BJ (cell line): Measurements from ENCODE around the gene TEKT5. TPM values are rescaled to one million over a fixed set of nuclear protein-coding genes. Genes with fewer than 3 reads are reported as not detected.

ENCODE experiments used
- CTCF ChIA-PET: fragments of 350-600 bp; formaldehyde crosslinking; extraction: SDS; loops from one replicate; lab custom pipeline; 2021; ENCODE audit warnings: antibody characterized with exemption, inconsistent platforms; lab: Yijun Ruan, JAX
- POLR2A ChIA-PET: fragments of 300-600 bp; sonication (Branson Sonifier 250); formaldehyde crosslinking; extraction: SDS; loops from one replicate; lab custom pipeline; 2021; ENCODE audit warnings: antibody characterized with exemption; lab: Charles Lee
- DNase-seq: peaks from one replicate; pipeline ENCODE4 v3.0.0-alpha.2; 2011; ENCODE audit warnings: low read depth
- H3K27me3 ChIP-seq: 2 replicates; pipeline ENCODE4 v1.6.0; 2011; ENCODE audit warnings: low read length; ENCODE audit not compliant: control insufficient read depth, insufficient read depth
- H3K36me3 ChIP-seq: 2 replicates; pipeline ENCODE4 v1.5.1; 2011; ENCODE audit warnings: low read length; ENCODE audit not compliant: control insufficient read depth, insufficient read depth
- H3K4me3 ChIP-seq: 2 replicates; pipeline ENCODE4 v1.5.1; 2011; ENCODE audit warnings: low read depth, mild to moderate bottlenecking, control low read depth, low read length
- polyA plus RNA-seq: library from polyadenylated mRNA; depleted of rRNA; stranded (reverse); fragments of >200 nt; gene quantifications from 2 replicates; pipeline ENCODE4 v1.2.3, GENCODE V29; 2011; rRNA removed
- small RNA-seq: library from RNA; depleted of rRNA; stranded (forward); fragments of <200 nt; gene quantifications from one replicate; pipeline ENCODE3, GENCODE V24; 2012; ENCODE audit warnings: low replicate concordance, low read depth; ENCODE audit not compliant: insufficient read length
- TF ChIP-seq, protein P1 (sequence below): IDR thresholded peaks from 2 replicates; pipeline ENCODE4 v1.5.1; 2011; ENCODE audit warnings: low read depth, mild to moderate bottlenecking, control low read depth, inconsistent platforms, low read length, moderate library complexity; ENCODE audit not compliant: insufficient read depth

Gene TEKT5
- polyA plus RNA-seq, 1 experiment = not detected

DNA sequence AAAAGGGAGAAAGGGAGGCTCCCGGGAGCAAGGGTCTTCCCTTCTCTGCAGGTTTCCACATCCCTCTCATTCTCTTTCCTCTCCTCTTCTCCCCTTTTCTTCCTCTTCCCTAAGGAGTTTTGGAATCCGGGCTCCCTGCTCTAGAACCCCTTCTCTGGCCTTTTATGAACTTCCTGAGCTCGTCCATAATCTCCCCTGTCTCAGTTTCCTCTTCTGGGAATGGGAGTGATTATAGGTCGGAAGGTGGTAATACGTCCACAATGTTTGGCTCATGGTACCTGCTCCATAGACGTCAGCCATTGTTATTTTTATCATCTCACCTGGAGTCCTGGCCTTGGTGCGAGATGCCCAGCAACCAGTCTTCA lies 113.9 kb downstream of the TEKT5 start:
- POLR2A ChIA-PET = no interaction called here
- Histone ChIP-seq H3K36me3 (no peaks in the 10 kb centered on the region), H3K27me3 (no peaks in the 10 kb centered on the region), H3K4me3 (peak overlapping the region; percentile 90)
- TF ChIP-seq, protein P1, sequence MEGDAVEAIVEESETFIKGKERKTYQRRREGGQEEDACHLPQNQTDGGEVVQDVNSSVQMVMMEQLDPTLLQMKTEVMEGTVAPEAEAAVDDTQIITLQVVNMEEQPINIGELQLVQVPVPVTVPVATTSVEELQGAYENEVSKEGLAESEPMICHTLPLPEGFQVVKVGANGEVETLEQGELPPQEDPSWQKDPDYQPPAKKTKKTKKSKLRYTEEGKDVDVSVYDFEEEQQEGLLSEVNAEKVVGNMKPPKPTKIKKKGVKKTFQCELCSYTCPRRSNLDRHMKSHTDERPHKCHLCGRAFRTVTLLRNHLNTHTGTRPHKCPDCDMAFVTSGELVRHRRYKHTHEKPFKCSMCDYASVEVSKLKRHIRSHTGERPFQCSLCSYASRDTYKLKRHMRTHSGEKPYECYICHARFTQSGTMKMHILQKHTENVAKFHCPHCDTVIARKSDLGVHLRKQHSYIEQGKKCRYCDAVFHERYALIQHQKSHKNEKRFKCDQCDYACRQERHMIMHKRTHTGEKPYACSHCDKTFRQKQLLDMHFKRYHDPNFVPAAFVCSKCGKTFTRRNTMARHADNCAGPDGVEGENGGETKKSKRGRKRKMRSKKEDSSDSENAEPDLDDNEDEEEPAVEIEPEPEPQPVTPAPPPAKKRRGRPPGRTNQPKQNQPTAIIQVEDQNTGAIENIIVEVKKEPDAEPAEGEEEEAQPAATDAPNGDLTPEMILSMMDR = no peak
- CTCF ChIA-PET = interaction anchor here (0.8 to 3.0 kb wide), 12 partner anchors 9 to 157 kb away, joined by 3 to 15 read pairs (median 6); no protein-coding TSS in a partner anchor
- DNase-seq = no peak

DNA sequence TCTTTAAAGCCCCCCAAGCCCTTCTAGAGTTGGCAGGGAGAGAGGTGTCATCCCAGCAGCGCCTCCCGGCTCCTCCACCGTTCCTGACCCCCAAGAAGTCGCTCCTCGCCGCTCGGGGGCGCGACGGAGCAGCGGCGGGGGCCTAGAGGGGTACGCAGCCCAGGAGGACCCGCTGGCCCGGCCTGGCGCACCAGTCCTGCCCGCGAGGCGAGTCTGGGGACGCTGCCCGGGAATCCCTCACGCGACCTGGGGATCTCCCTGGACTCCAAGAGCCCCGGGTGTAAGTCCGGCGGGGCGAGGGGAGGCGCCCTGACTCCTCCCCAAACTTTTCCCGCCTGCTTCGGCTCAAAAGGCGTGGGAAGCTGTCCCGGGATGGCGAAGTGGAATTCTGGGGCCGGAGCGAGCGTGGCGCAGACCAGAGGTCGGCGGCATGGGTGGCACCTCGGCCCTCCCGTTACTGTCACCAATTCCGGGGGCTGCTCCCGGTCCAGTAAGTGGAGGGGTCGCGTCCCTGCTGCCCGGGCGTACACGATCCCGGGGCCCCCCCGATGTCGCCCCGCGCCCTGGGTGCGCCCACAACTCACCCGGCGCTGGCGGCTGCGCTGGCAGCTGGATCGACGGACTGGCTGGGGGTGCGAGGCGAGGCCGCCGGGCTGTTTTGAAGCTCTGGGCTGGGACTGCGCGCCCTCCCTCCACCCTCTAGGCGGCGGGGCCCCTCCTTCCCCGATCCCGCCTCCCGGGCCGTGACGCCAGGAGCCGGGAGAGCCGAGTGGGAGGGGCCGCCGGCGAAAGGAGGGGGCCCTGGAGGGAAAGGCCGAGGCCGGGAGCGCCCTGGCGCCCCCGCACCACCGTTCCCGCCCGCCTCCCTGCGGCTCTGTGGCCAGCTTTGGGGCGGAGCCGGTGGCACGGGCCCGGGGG lies 114.5 kb downstream of the TEKT5 start, which contains the start of gene EMP2:
TSS of gene EMP2 (minus strand) at position 634 of the 918 bp plus-strand sequence. CDS start 32,981 bp downstream, outside the sequence.
- H3K4me3 ChIP-seq = peak within 1 kb of the TSS; percentile 90
- POLR2A ChIA-PET = no interaction called here
- CTCF ChIA-PET = interaction anchor here (0.6 to 3.0 kb wide), 21 partner anchors 9 to 157 kb away, joined by 3 to 15 read pairs (median 3); no protein-coding TSS in a partner anchor
- H3K27me3 ChIP-seq = no peaks in the 10 kb centered on the region
- no peak for DNase-seq
- TF ChIP-seq, protein P1 = peak; percentile 76
- no peaks in the 10 kb centered on the region for H3K36me3 ChIP-seq

DNA sequence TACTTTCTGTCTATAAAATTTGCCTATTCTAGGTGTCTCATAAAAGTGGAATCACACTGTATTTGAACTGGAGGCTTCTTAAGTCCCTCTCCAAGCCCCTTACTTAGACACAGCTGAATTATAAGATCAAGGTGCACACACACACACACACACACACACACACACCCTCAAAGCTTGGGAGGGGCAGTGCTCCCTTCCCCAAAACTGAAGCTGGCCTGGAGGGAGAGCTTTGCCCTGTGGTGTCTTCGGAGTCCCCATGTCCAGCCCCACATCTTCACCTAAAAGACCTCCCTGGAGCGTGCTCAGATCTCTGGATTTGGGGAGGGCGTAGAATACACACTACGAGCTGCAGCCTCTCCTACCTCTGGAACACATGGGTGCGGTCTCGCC lies 115.2 kb downstream of the TEKT5 start:
- Histone ChIP-seq H3K4me3 (peak overlapping the region; percentile 90), H3K36me3 (no peaks in the 10 kb centered on the region), H3K27me3 (no peaks in the 10 kb centered on the region)
- TF ChIP-seq, protein P1 = no peak
- DNase-seq = no peak
- CTCF ChIA-PET = interaction anchor here (0.7 to 3.0 kb wide), 18 partner anchors 9 to 111 kb away, joined by 3 to 15 read pairs (median 3); no protein-coding TSS in a partner anchor
- POLR2A ChIA-PET = no interaction called here

DNA sequence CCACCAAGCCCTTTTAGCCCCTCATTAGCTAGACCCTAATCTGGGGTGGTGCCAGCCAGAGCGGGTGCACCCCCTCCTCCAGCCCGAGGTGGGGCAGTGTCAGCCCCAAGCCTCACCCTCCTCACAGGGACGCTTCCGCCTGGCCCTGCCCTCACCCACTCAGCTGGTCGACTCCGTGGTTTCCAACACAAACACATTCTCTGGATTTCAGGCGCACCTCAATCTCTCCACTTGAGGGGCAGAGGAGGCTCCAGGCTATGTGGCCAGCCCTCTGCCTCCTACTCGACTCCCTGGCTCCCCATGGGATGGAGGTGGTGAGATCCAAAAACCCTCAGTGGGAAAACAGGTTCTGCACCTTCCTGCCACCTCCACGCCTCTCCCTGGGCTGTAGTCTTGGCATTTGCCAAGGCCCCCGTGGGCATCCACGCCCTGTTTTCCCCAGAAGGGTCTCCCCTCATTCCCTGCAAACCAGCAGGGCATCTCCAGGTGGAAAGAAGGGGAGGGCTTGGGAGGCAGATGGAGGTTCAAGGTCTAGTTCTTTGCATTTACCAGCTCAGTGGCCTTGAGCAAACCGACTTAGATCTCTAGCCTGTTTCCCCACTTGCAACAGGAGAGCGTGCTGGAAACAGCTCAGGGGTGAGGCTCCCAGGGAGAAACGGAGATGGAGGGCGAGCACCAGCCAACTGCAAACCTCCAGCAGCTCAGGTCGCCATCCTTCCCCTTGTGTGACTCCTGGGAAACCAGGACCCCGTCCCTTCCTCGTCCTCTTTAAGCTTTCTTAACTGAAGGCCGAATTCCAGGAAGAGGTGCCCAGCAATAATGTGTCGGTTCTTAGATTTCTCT lies 116.0 kb downstream of the TEKT5 start:
- Histone ChIP-seq H3K27me3 (no peaks in the 10 kb centered on the region), H3K4me3 (peak overlapping the region; percentile 18), H3K36me3 (no peaks in the 10 kb centered on the region)
- DNase-seq = no peak
- TF ChIP-seq, protein P1 = no peak
- ChIA-PET POLR2A (no interaction called here), CTCF (interaction anchor here (0.7 to 3.0 kb wide), 14 partner anchors 8 to 112 kb away, joined by 3 to 15 read pairs (median 3); no protein-coding TSS in a partner anchor)

Small RNA genes within 50 kb of the gene (small RNA-seq; reads per million reads assigned to genes)
- gene MTND4LP24 = not detected
- gene MTND6P33 = not detected

Other genes starting within 250 kb of the TEKT5 start
- 44.6 and 57.8 TPM in 2 replicates for gene EMP2, start 114.3 kb downstream of the TEKT5 start, polyA plus RNA-seq
- gene NUBP1, start 48.9 kb upstream of the TEKT5 start, polyA plus RNA-seq = 27.1 and 35.8 TPM in 2 replicates
- gene TVP23A, start 123.9 kb upstream of the TEKT5 start, polyA plus RNA-seq = not detected in 2 replicates
- 0.04 TPM in 1 of 2 replicates, not detected in the other for gene CIITA, start 182.3 kb upstream of the TEKT5 start, polyA plus RNA-seq
- 32.7 and 55.2 TPM in 2 replicates for gene DEXI, start 247.5 kb upstream of the TEKT5 start, polyA plus RNA-seq
- 7.7 and 8.7 TPM in 2 replicates for gene CLEC16A, start 249.6 kb upstream of the TEKT5 start, polyA plus RNA-seq